Measurements from ENCODE around the gene MACROD1. TPM values are rescaled to one million over a fixed set of nuclear protein-coding genes. Genes with fewer than 3 reads are reported as not detected.

Gene MACROD1
- total RNA-seq, 1 donor from 2014 or later = 29.6 TPM

GRCh38 chr11:64156235-64157011 lies 9.5 kb downstream of the MACROD1 start:
- Mint-ChIP-seq H3K27me3 (ENCODE audit: unreplicated experiment) (peaks cover 2% of the 10 kb centered on the region), H3K36me3 (ENCODE audit: unreplicated experiment) (no peaks in the 10 kb centered on the region), H3K27ac (ENCODE audit: unreplicated experiment) (no peak overlapping the region), H3K4me1 (ENCODE audit: unreplicated experiment) (peaks cover 10% of the 10 kb centered on the region), H3K4me3 (ENCODE audit: unreplicated experiment) (no peak overlapping the region), H3K9me3 (ENCODE audit: unreplicated experiment) (no peaks in the 10 kb centered on the region)
- TF ChIP-seq CTCF (IDR thresholded peaks at IDR 0.05) = no peak
- no peak for DNase-seq (ENCODE audit: extremely low spot score, unreplicated experiment)

GRCh38 chr11:64153812-64154211 lies 12.1 kb downstream of the MACROD1 start:
- Mint-ChIP-seq H3K4me3 (ENCODE audit: unreplicated experiment) (no peak overlapping the region), H3K4me1 (ENCODE audit: unreplicated experiment) (peaks cover 10% of the 10 kb centered on the region), H3K27me3 (ENCODE audit: unreplicated experiment) (peaks cover 2% of the 10 kb centered on the region), H3K36me3 (ENCODE audit: unreplicated experiment) (peaks cover under 1% of the 10 kb centered on the region), H3K9me3 (ENCODE audit: unreplicated experiment) (no peaks in the 10 kb centered on the region), H3K27ac (ENCODE audit: unreplicated experiment) (no peak overlapping the region)
- no peak for DNase-seq (ENCODE audit: extremely low spot score, unreplicated experiment)
- no peak for TF ChIP-seq CTCF (IDR thresholded peaks at IDR 0.05)

- peak; percentile 90 for DNase-seq (ENCODE audit: extremely low spot score, unreplicated experiment)
Observed at GRCh38 chr11:64152841-64153691, 12.8 kb downstream of the MACROD1 start.

GRCh38 chr11:64151337-64151736 lies 14.6 kb downstream of the MACROD1 start:
- TF ChIP-seq CTCF (IDR thresholded peaks at IDR 0.05) = no peak
- Mint-ChIP-seq H3K36me3 (ENCODE audit: unreplicated experiment) (peaks cover 3% of the 10 kb centered on the region), H3K9me3 (ENCODE audit: unreplicated experiment) (no peaks in the 10 kb centered on the region), H3K27ac (ENCODE audit: unreplicated experiment) (no peak overlapping the region), H3K4me3 (ENCODE audit: unreplicated experiment) (no peak overlapping the region), H3K4me1 (ENCODE audit: unreplicated experiment) (peaks cover 14% of the 10 kb centered on the region), H3K27me3 (ENCODE audit: unreplicated experiment) (peaks cover 2% of the 10 kb centered on the region)
- no peak for DNase-seq (ENCODE audit: extremely low spot score, unreplicated experiment)

More at GRCh38 chr11:64152841-64153691, 12.8 kb downstream of the MACROD1 start:
- Mint-ChIP-seq H3K27me3 (ENCODE audit: unreplicated experiment) (peaks cover 2% of the 10 kb centered on the region), H3K4me3 (ENCODE audit: unreplicated experiment) (no peak overlapping the region), H3K36me3 (ENCODE audit: unreplicated experiment) (peaks cover 3% of the 10 kb centered on the region), H3K27ac (ENCODE audit: unreplicated experiment) (no peak overlapping the region), H3K4me1 (ENCODE audit: unreplicated experiment) (peaks cover 14% of the 10 kb centered on the region), H3K9me3 (ENCODE audit: unreplicated experiment) (no peaks in the 10 kb centered on the region)
- TF ChIP-seq CTCF (IDR thresholded peaks at IDR 0.05) = peak; percentile 100

All from osteocyte (in vitro differentiated cells).